DND-41 (cell line): ENCODE data around the gene NBAS.

Experiments used
- ATAC-seq: fragments of 200-7000 bp; cut with Tn5 transposase; 3 replicates; pipeline ENCODE4 v1.9.1; 2021; ENCODE audit warnings: low read depth; ENCODE audit not compliant: insufficient read depth
- DNase-seq: peaks from one replicate; pipeline ENCODE4 v3.0.0-alpha.2; 2020
- H2AFZ ChIP-seq: 2 replicates; pipeline ENCODE4 v1.6.0; 2012; ENCODE audit warnings: low read depth, low read length
- H3K27ac ChIP-seq: 2 replicates; pipeline ENCODE4 v1.5.1; 2012; ENCODE audit warnings: low read length, inconsistent platforms
- H3K27me3 ChIP-seq: fragments of 200-600 bp; sonication (generic); 2 replicates; pipeline ENCODE4 v1.6.0; 2012; ENCODE audit warnings: low read length, mild to moderate bottlenecking, inconsistent platforms; ENCODE audit not compliant: insufficient read depth, poor library complexity
- H3K36me3 ChIP-seq: 2 replicates; pipeline ENCODE4 v1.5.1; 2012; ENCODE audit warnings: low read length, inconsistent platforms; ENCODE audit not compliant: insufficient read depth
- H3K4me1 ChIP-seq: 2 replicates; pipeline ENCODE4 v1.5.1; 2012; ENCODE audit warnings: mild to moderate bottlenecking, low read length; ENCODE audit not compliant: insufficient read depth
- H3K4me2 ChIP-seq: 2 replicates; pipeline ENCODE4 v1.6.0; 2012; ENCODE audit warnings: mild to moderate bottlenecking, moderate library complexity, low read length, inconsistent platforms; ENCODE audit not compliant: insufficient read depth
- H3K4me3 ChIP-seq, 2 experiments: fragments of 200-600 bp in 1 of 2; shearing (Covaris generic) in 1 of 2; 2 replicates each; pipeline ENCODE4 v1.5.1; 2012 to 2016; ENCODE audit warnings: inconsistent platforms in 2 of 2, low read length in 2 of 2, mild to moderate bottlenecking in 2 of 2, low read depth in 1 of 2, moderate library complexity in 1 of 2
- H3K79me2 ChIP-seq: 2 replicates; pipeline ENCODE4 v1.6.0; 2012; ENCODE audit warnings: low read length, inconsistent platforms; ENCODE audit not compliant: insufficient read depth
- H3K9ac ChIP-seq: 2 replicates; pipeline ENCODE4 v1.6.0; 2012; ENCODE audit warnings: low read depth, mild to moderate bottlenecking, inconsistent platforms, low read length, moderate library complexity
- H3K9me3 ChIP-seq: 2 replicates; pipeline ENCODE4 v1.5.1; 2012; ENCODE audit warnings: low read length, moderate library complexity, mild to moderate bottlenecking, inconsistent platforms; ENCODE audit not compliant: insufficient read depth, severe bottlenecking
- H4K20me1 ChIP-seq: 2 replicates; pipeline ENCODE4 v1.6.0; 2012; ENCODE audit warnings: low read length; ENCODE audit not compliant: insufficient read depth
- CTCF ChIP-seq: IDR thresholded peaks from 2 replicates; pipeline ENCODE4 v1.5.1; 2012; ENCODE audit warnings: borderline replicate concordance, low read length, moderate library complexity, mild to moderate bottlenecking; ENCODE audit not compliant: poor library complexity, severe bottlenecking; ENCODE audit errors: extremely low read depth
- EZH2 ChIP-seq: IDR thresholded peaks from 3 replicates; pipeline ENCODE4 v1.6.1; 2012; ENCODE audit warnings: borderline replicate concordance, low read depth, mild to moderate bottlenecking, moderate library complexity, low read length, inconsistent platforms; ENCODE audit not compliant: severe bottlenecking

The NBAS gene

DNA sequence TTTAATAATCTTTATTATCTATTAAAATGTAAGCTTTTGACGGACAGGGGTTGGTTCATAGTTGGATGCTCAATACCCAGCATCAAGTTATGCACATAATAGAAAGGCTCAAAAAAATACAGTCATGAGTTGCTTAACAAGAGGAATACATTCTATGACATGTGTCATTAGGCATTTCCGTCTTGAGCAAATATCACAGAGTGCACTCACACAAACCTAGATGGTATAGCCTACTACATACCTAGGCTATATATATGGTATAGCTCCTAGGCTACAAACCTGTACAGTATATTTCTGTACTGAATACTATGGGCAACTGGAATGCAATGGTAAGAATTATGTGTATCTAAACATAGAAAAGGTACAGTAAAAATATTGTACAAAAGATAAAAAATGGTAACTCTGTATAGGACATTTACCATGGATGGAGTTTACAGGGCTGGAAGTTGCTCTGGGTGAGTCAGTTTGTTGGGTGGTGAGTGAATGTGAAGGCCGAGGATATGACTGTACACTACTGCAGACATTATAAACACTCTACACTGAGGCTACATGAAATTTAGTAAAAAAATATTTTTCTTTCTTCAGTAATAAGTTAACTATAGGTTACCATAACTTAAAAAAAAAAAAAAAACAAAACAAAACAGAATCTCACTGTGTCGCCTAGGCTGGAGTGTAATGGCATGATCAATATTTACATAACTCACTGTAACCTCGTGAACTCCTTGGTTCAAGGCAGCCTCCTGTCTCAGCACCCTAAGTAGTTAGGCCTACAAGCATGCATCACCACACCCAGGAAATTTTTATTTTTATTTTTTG, 201.2 kb downstream of the NBAS start:
- ATAC-seq (no peak), DNase-seq (no peak)
- no peaks in the 10 kb centered on the region for H3K79me2 ChIP-seq
- H4K20me1 ChIP-seq = no peaks in the 10 kb centered on the region
- H3K4me2 ChIP-seq = no peak overlapping the region
- H3K4me1 ChIP-seq = no peaks in the 10 kb centered on the region
- no peak overlapping the region for H3K4me3 ChIP-seq
- no peaks in the 10 kb centered on the region for H3K9me3 ChIP-seq
- no peak overlapping the region for H2AFZ ChIP-seq
- H3K27ac ChIP-seq = no peak overlapping the region
- no peaks in the 10 kb centered on the region for H3K27me3 ChIP-seq
- peaks cover 14% of the 10 kb centered on the region; the same call in 1 of the 2 replicates for H3K36me3 ChIP-seq
- H3K9ac ChIP-seq = no peak overlapping the region
- TF ChIP-seq EZH2 = no peak
- no peak for TF ChIP-seq CTCF

DNA sequence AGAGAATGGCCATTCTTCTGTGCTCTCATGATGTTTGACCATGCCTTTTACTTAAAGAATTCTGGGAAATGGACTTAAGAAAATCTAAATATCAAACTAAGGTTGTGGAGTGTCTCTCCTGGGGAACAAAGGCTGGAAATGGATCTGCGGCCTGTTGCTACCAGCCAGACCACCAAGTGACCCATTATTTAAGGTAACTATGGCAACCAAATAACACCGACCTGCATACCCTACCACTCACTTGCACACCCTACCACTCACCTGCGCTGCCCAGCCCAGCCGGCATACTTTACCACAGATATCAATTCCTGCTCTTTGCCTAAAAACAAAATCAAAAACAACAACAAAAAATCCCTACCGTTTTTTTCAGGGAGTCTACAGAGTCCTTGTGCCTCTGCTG, 203.2 kb downstream of the NBAS start:
- no peak for TF ChIP-seq CTCF
- TF ChIP-seq EZH2 = no peak
- Histone ChIP-seq H3K4me1 (no peaks in the 10 kb centered on the region), H2AFZ (no peak overlapping the region), H3K27me3 (no peaks in the 10 kb centered on the region), H3K79me2 (no peaks in the 10 kb centered on the region), H3K4me2 (no peak overlapping the region), H3K9ac (no peak overlapping the region), H3K36me3 (peaks cover 15% of the 10 kb centered on the region), H3K27ac (no peak overlapping the region), H4K20me1 (no peaks in the 10 kb centered on the region), H3K9me3 (no peaks in the 10 kb centered on the region), H3K4me3 (no peak overlapping the region)
- no peak for DNase-seq
- no peak for ATAC-seq

GRCh38 chr2:15357186-15357585, 203.9 kb downstream of the NBAS start:
- no peak overlapping the region for H3K4me2 ChIP-seq
- no peak overlapping the region for H2AFZ ChIP-seq
- DNase-seq (no peak), ATAC-seq (no peak)
- no peaks in the 10 kb centered on the region for H4K20me1 ChIP-seq
- no peaks in the 10 kb centered on the region for H3K9me3 ChIP-seq
- no peak for TF ChIP-seq CTCF
- no peak for TF ChIP-seq EZH2
- H3K36me3 ChIP-seq = peaks cover 21% of the 10 kb centered on the region
- no peaks in the 10 kb centered on the region for H3K79me2 ChIP-seq
- no peak overlapping the region for H3K27ac ChIP-seq
- H3K27me3 ChIP-seq = no peaks in the 10 kb centered on the region
- no peak overlapping the region for H3K9ac ChIP-seq
- H3K4me1 ChIP-seq = no peaks in the 10 kb centered on the region
- no peak overlapping the region for H3K4me3 ChIP-seq
